HG02642 (cell line): ENCODE results near the gene ZFAND3.

ENCODE experiments used
- ATAC-seq: cut with Tn5 transposase; IDR thresholded peaks from one replicate; pipeline ENCODE4 v1.9.1; 2021; ENCODE audit warnings: mild to moderate bottlenecking; ENCODE audit not compliant: unreplicated experiment, poor library complexity

Gene ZFAND3

GRCh38 chr6:37794825-37795224 lies 24.7 kb upstream of the ZFAND3 start:
- no peak for ATAC-seq

- no peak for ATAC-seq
Observed at GRCh38 chr6:37798436-37799262, 20.9 kb upstream of the ZFAND3 start.

DNA sequence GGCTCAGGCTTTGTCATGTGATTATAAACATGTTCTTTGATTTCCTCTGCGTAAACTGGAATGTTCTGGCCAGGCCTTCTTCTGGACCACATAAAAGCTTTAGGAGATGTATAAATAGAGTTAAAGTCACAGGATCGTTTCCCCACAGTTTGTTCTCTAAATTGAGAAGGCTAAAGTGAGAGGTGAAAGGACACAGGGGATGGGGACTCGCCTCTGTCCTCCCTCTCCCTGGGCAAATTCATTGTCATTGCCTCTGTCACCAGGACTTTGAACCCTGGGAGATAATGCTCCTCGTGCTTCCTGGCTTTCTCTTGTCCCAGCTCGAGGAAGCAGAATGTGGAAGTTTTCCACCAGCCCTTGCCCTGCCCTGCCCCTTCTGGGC lies 20.3 kb upstream of the ZFAND3 start:
- no peak for ATAC-seq

DNA sequence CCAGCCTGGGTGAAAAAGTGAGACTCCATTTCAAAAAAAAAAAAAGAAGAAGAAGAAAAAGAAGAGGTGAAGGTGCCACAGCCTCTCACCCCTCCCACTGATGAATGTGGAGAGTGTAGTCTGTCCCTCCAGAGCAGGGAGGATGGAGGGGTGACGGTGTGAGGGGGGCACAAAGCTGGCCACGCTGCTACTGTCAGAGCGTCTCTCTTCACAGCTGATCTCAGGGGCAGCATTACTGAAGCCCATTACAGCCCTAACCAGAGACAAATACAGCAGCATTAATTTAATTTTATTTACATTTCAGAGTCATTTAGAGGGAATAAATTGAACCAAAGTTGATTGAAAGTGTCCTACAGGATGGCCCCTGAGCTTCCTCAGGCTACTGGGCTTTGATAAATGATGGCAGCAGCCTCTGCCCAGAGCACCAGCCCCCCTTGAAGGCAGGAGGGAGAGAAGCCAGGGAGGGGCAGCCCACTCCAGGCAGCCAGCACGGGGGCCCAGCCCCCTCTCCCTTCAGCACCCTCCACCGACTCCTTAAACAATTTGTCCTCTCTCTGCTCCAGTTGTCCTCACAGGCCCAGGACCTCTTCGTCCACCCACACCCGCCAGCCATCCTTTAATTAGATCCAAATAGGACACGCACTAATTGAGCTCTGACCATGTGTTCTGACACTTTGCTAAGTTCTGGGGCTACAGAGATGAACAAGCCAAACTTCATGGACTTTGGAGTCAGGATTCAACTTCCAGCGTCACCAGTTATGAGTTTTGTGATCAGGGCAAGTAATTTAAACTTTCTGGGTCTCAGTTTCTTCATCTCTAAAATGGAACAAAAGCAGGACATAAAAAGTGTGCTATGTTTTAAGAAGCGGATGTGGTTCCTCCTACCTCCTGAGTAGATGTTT lies 18.6 kb upstream of the ZFAND3 start:
- no peak for ATAC-seq

DNA sequence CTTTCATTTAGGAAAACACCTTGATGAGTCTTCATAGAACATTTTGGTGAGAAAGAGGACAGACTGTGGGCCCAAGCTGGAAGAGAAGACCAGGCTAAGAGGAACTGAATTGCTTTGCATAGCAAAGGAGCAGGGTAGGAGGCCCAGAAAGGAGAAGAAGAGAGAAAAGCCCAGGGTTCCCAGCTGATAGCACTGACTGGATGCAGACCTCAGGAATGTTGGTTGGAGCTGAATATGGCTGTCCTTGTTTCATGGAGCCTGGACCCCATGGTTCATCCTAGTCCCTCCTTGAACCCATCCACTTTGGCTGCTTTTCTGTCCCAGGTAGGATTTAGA lies 18.0 kb upstream of the ZFAND3 start:
- no peak for ATAC-seq

DNA sequence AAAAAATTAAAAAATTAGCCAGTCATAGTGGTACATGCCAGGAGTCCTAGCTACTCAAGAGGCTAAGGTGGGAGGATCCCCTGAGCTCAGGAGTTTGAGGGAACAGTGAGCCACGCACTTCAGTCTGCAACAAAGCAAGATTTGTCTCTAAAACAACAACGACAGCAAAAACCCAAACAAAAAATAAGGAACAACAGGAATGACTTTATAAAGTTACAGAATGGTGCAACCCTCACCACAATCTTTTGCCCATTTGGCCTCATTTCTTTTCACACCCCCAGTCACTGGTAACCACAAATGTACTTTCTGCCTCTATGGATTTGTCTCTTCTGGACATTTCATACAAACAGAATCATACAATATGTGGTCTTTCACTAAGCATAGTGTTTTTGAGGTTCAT lies 16.7 kb upstream of the ZFAND3 start:
- ATAC-seq, result no peak

DNA sequence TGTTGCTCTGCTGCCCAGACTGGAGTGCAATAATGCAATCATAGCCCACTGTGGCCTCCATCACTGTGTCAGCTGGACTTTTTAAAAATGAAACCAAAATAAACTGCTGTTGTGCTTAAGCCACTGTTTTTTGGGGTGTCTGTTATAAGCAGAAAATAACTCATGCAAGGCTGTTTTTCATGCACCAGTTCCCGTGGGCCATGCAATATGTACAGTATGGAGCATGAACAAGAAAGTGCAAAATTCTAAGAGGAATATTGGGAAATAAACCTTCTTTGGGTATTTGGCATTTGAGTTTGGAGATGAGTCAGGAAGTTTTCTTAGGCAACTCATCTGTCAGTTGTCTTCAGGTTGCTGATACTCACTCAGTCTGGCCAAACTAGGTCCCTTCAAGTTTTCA lies 14.9 kb upstream of the ZFAND3 start:
- no peak for ATAC-seq

DNA sequence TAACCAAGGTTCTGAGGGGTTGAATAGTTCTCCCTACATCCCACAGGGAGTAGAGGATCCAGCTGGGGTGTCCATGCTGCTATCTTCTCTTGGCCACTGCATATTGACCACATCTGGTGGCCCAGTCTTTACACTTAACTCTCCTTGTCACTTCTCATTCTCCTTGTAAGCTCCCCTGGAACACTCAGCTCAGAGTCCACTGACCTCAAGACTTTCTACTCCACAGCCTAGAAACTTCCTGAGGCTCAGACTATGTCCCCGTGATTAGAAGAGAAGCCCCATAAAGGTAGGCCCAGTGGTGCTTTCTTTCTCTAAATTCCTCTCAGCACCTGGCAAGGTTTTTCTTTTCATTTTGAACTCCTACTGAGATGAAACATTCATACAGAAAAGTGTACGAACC lies 13.3 kb upstream of the ZFAND3 start:
- no peak for ATAC-seq

GRCh38 chr6:37807656-37808055 lies 11.9 kb upstream of the ZFAND3 start:
- no peak for ATAC-seq

DNA sequence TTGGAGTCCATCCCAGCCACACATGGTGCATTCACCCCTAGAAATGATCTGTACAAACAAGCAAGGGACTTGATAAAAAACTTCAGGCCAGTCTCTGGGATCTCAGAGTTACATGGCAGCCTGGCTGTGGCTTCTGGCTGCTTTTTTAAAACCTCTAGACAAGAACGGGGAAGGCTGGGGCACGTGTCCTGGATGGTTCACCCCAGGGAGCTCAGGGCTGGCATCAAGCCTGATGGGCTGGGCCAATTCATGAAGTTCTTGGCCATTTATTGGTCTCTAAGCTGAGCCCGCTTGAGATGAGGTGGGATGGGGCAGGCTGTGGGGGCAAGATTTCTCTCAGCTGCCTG lies 10.4 kb upstream of the ZFAND3 start:
- no peak for ATAC-seq

DNA sequence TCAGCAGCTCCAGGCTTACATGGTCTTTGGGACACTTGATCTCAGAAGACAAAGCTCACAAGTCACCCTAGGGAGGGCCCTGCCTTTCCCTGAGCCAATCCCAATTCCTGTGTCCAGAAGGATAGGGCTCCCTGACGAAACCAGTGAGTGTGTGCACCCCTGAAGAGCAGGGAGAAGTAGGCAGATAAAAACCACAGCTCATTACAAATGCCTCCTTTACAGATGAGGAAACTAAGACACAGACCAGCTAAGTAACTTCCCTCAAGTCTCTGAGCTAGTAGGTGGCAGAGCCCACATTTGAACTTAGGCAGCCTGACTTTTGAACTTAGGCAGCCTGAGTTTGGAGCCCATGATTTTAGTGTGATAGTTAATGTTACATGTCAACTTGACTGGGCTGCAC lies 6.7 kb upstream of the ZFAND3 start:
- no peak for ATAC-seq

DNA sequence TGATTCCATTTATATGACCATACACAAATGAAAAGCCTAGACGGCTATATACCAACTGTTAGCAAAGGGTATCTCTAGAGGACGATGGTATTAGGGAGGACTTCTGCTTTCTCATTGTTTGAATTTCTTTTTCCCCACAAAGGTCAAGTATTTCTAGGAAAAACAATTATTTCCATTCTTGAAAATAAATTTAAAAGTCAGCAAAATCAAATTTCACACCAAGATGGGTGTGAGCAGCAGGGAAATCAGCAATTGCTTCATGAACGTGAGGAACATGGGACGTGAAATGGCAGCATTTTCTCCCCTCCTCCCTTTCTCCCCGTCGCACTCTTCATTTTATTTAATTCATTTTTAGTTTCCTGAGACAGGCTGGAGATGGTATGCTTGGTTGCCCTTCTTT lies 5.2 kb upstream of the ZFAND3 start:
- ATAC-seq, result no peak

GRCh38 chr6:37816599-37817375 lies 2.7 kb upstream of the ZFAND3 start:
- ATAC-seq, result no peak

DNA sequence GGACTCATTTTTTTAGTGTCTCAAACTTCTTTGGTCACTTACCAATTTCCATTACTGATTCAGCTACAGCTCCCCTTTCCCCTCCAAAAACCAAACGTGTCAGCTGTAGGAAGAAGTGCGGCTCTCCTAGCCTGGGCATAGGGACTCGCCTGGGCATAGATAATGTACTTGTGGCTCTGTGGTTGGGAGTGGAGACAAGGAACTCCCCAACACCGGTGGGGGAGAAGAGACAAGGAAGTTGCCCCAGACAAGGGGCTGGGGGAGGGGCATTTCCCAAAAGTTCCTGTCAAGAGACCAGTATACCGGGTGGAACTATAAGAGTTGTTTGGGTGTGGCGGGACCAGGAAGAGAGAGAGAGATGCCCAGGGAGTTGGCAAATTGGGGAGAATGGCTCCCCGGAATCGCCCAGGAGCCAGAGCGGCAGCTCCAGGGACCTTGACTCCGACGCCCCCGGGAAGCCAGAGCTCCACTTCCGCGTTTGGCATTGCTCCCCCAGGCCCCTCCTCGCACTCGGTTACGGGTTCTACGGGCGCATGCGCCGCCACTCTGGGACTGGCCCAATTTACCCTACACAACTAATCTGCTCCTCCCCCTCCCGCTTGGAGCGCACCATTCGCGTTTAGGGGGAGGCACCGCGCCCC lies 871 bp upstream of the ZFAND3 start:
- ATAC-seq, result peak; percentile 75

- peak; percentile 1 for ATAC-seq
Observed at GRCh38 chr6:37819802-37820717, 533 bp downstream of the ZFAND3 start.

DNA sequence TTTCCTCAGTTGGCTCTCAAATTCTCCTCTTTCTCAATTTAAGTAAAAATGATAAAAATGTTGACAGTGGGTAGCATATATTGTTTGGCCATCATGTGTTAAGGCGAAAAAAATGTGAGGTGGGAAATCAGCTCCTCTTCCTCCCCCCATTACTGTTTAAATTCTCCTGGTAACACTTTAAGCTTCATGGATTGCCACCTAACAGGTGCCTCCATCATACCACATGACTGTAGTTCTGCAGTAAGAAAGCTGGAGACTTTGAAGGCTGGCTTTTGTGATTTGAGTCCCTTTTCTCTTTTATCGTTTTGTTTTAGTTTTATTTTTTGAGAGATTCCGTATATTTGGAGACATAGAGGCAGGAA lies 1.2 kb downstream of the ZFAND3 start:
- ATAC-seq, result no peak

DNA sequence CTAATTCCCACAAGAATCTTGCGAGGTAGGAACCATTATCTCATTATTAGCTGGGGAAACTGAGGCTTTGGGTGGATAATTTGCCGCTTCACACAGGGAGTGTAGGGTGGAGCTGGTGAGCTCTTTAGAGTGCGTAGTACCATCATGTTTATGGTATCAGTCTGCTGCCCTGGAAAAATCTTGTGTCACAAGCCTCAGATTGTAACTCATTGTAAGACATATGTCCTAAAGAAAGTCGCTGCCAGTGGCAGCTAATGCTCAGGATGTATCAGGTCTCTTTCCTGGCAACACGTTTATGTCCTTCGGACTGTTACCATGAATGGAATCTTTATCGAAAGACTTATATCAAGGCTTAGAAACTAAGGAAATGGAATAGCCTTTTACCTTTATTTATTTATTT lies 1.9 kb downstream of the ZFAND3 start:
- no peak for ATAC-seq

DNA sequence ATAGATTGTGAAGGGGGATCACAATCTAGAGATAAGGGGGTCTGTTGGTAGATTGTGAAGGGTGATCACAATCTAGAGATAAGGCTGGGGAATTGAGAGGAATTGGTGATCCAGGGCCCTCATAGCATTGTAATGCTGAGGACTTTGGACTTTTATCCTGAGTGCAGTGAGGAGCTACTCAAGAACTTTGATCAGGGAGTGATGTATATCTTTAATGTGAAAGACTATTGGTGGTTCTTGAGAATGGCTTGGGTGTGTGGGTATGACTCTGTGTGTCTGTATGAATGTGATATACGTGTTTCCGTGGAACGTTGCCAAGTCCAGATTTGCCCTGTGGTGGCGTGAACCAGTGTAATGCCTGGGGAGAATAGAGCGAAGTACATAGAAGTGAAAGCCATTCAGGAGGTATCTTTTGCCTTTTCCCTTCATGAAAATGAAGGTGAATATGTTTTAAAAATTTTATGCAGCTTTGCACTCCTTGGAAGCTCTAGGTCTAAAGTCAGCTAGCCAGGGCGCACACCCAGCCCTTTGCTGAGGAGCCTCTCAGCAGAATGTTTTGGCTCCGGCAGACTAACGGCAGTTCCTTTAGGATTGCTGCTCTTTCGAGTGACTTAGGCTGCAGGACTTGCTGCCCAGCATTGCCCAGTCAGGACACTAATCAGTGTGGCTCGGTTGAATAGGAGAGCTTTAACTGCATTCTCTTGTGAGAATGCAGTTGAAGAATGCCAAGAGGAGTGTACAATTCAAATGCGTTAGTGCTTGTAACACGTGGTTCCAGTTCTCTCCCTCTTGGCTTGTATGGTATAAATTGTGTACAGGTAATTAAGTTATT lies 3.5 kb downstream of the ZFAND3 start:
- no peak for ATAC-seq

DNA sequence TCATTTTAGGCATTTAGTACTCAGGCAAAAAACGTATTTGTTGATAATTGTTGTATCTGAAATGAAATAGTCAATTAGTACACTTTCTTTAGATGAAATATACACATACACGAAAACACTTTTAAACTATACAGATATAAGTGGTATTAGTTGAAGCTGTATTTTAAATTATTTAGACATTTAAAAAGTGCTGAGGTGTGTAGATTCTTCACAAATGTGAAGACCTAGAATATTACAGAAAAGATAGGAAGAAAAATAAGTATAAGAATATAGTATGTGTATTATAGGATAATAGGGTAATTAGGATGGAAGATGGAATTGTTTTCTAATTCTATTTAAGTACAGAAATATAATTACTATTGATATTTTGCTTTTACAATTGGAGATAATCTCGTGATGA lies 4.6 kb downstream of the ZFAND3 start:
- ATAC-seq, result no peak
